22Rv1 (cell line): ENCODE measurements around the gene C2orf15.
"Not testable (repeated sequence)": the region's sequence is repeated elsewhere in the genome, so short reads cannot be mapped to it uniquely, and the experiment has no call there.

Experiments
- H3K27ac ChIP-seq: fragments of 450-650 bp; 2 replicates; pipeline ENCODE4 v1.5.1; 2017
- CTCF ChIP-seq: fragments of 450-650 bp; IDR thresholded peaks from 2 replicates; pipeline ENCODE4 v1.5.1; 2017; ENCODE audit warnings: mild to moderate bottlenecking
- ZFX ChIP-seq: fragments of 450-650 bp; IDR thresholded peaks from 2 replicates; pipeline ENCODE4 v1.6.1; 2017; ENCODE audit warnings: antibody characterized with exemption, borderline replicate concordance

Gene C2orf15

GRCh38 chr2:99187011-99187410 is 45.5 kb downstream of the C2orf15 start:
- H3K27ac ChIP-seq, result no peak overlapping the region
- TF ChIP-seq ZFX (no peak), CTCF (no peak)

GRCh38 chr2:99188357-99188756 is 46.9 kb downstream of the C2orf15 start:
- TF ChIP-seq CTCF (no peak), ZFX (no peak)

GRCh38 chr2:99190548-99190947 is 49.0 kb downstream of the C2orf15 start:
- TF ChIP-seq CTCF (no peak), ZFX (no peak)
- no peak overlapping the region for H3K27ac ChIP-seq

More at GRCh38 chr2:99188357-99188756, 46.9 kb downstream of the C2orf15 start:
- H3K27ac ChIP-seq, result no peak overlapping the region

GRCh38 chr2:99192364-99192763 is 50.9 kb downstream of the C2orf15 start:
- H3K27ac ChIP-seq, result not testable (repeated sequence)

- no peak overlapping the region for H3K27ac ChIP-seq
- TF ChIP-seq CTCF, result no peak
- no peak for TF ChIP-seq ZFX
Observed at GRCh38 chr2:99198103-99198841, 56.8 kb downstream of the C2orf15 start.

- no peak overlapping the region for H3K27ac ChIP-seq
- TF ChIP-seq CTCF (no peak), ZFX (no peak)
Observed at GRCh38 chr2:99200076-99200800, 58.7 kb downstream of the C2orf15 start.
